Liver (tissue), 9 donors: Measurements from ENCODE around the gene RIMKLA. TPM values are rescaled to one million over a fixed set of nuclear protein-coding genes. Genes with fewer than 3 reads are reported as not detected.

Experiments used
- DNase-seq: peaks from one replicate; pipeline ENCODE4 v3.0.0-alpha.2; 2017; ENCODE audit warnings: low spot score
- H3K27ac ChIP-seq, 2 donors: one replicate each; pipeline ENCODE4 v1.7.0; 2013; ENCODE audit warnings: inconsistent platforms in 2 of 2, low read length in 2 of 2, control low read depth in 1 of 2, low read depth in 1 of 2, mild to moderate bottlenecking in 1 of 2
- H3K27me3 ChIP-seq, 4 donors: one replicate each; pipeline versions ENCODE4 v1.6.1 to v1.7.0; 2013; ENCODE audit warnings: low read length in 3 of 4, inconsistent platforms in 1 of 4, mild to moderate bottlenecking in 1 of 4, moderate library complexity in 1 of 4; ENCODE audit not compliant: control insufficient read depth in 4 of 4, insufficient read depth in 4 of 4
- H3K36me3 ChIP-seq, 4 donors: one replicate each; pipeline versions ENCODE4 v1.6.1 to v1.7.0; 2013; ENCODE audit warnings: low read length in 3 of 4, mild to moderate bottlenecking in 3 of 4, low read depth in 1 of 4, moderate library complexity in 1 of 4; ENCODE audit not compliant: control insufficient read depth in 4 of 4, insufficient read depth in 3 of 4
- H3K4me1 ChIP-seq, 4 donors: one replicate each; pipeline versions ENCODE4 v1.6.1 to v1.7.0; 2013; ENCODE audit warnings: low read length in 3 of 4, mild to moderate bottlenecking in 3 of 4, moderate library complexity in 1 of 4; ENCODE audit not compliant: control insufficient read depth in 4 of 4, insufficient read depth in 4 of 4
- H3K4me3 ChIP-seq, 3 donors: one replicate each; pipeline versions ENCODE4 v1.6.1 to v1.7.0; 2013; ENCODE audit warnings: low read length in 3 of 3, control low read depth in 1 of 3, low read depth in 1 of 3, mild to moderate bottlenecking in 1 of 3
- H3K9ac ChIP-seq, 2 donors: one replicate each; pipeline ENCODE4 v1.7.0; 2013; ENCODE audit warnings: low read length in 2 of 2, mild to moderate bottlenecking in 2 of 2, moderate library complexity in 2 of 2, control low read depth in 1 of 2, low read depth in 1 of 2
- H3K9me3 ChIP-seq, 4 donors: one replicate each; pipeline versions ENCODE4 v1.6.1 to v1.7.0; 2013; ENCODE audit warnings: low read length in 3 of 4; ENCODE audit not compliant: control insufficient read depth in 4 of 4
- ATF3 ChIP-seq: IDR thresholded peaks from 2 replicates; pipeline ENCODE4 v1.6.1; 2016; ENCODE audit warnings: antibody characterized with exemption
- CTCF ChIP-seq: fragments of 150-350 bp; IDR thresholded peaks from 2 replicates; pipeline ENCODE4 v1.5.1; 2017; ENCODE audit warnings: improper control_type of control experiment, low read depth, low read length; ENCODE audit not compliant: missing input control
- EGR1 ChIP-seq, 2 donors: IDR thresholded peaks; 2 replicates each; pipeline ENCODE4 v1.6.1; 2016 to 2018; ENCODE audit warnings: antibody characterized with exemption in 2 of 2, low read depth in 2 of 2
- FOXA1 ChIP-seq: IDR thresholded peaks from 2 replicates; pipeline ENCODE4 v1.6.1; 2016; ENCODE audit warnings: antibody characterized with exemption
- FOXA2 ChIP-seq: IDR thresholded peaks from 2 replicates; pipeline ENCODE4 v1.6.1; 2016; ENCODE audit warnings: antibody characterized with exemption
- GABPA ChIP-seq, 2 donors: IDR thresholded peaks in 1 of 2; conservative IDR thresholded peaks in 1 of 2; 2 replicates each; pipeline ENCODE4 v1.6.1; 2016; ENCODE audit warnings: antibody characterized with exemption in 2 of 2, mild to moderate bottlenecking in 1 of 2, moderate library complexity in 1 of 2
- HNF4A ChIP-seq, 2 donors: conservative IDR thresholded peaks; 2 replicates each; pipeline ENCODE4 v1.6.1; 2016; ENCODE audit warnings: antibody characterized with exemption in 2 of 2, mild to moderate bottlenecking in 2 of 2
- HNF4G ChIP-seq: IDR thresholded peaks from 2 replicates; pipeline ENCODE4 v1.6.1; 2016; ENCODE audit warnings: antibody characterized with exemption
- JUND ChIP-seq, 2 donors: IDR thresholded peaks; 2 replicates each; pipeline ENCODE4 v1.6.1; 2016; ENCODE audit warnings: antibody characterized with exemption in 2 of 2
- MAX ChIP-seq: IDR thresholded peaks from 2 replicates; pipeline ENCODE4 v1.6.1; 2016; ENCODE audit warnings: antibody characterized with exemption
- NR2F2 ChIP-seq: IDR thresholded peaks from 2 replicates; pipeline ENCODE4 v1.6.1; 2016; ENCODE audit warnings: antibody characterized with exemption
- RAD21 ChIP-seq, 2 donors: IDR thresholded peaks; 2 replicates each; pipeline ENCODE4 v1.6.1; 2016; ENCODE audit warnings: antibody characterized with exemption in 2 of 2, mild to moderate bottlenecking in 2 of 2
- REST ChIP-seq: IDR thresholded peaks from 2 replicates; pipeline ENCODE4 v1.6.1; 2016; ENCODE audit warnings: antibody characterized with exemption, mild to moderate bottlenecking
- RXRA ChIP-seq, 2 donors: IDR thresholded peaks; 2 replicates each; pipeline ENCODE4 v1.6.1; 2017 to 2018; ENCODE audit warnings: antibody characterized with exemption in 2 of 2, mild to moderate bottlenecking in 1 of 2
- SP1 ChIP-seq: IDR thresholded peaks from 2 replicates; pipeline ENCODE4 v1.6.1; 2018; ENCODE audit warnings: antibody characterized with exemption, mild to moderate bottlenecking
- TAF1 ChIP-seq: conservative IDR thresholded peaks from 2 replicates; pipeline ENCODE4 v1.6.1; 2016; ENCODE audit warnings: antibody characterized with exemption, mild to moderate bottlenecking
- YY1 ChIP-seq: IDR thresholded peaks from 2 replicates; pipeline ENCODE4 v1.6.1; 2016; ENCODE audit warnings: antibody characterized with exemption, mild to moderate bottlenecking
- ZBTB33 ChIP-seq: IDR thresholded peaks from 2 replicates; pipeline ENCODE4 v1.6.1; 2016; ENCODE audit warnings: antibody characterized with exemption
- WGBS: extraction: QIAGEN DNeasy Blood & Tissue Kit; methylation state at CpG from one replicate; pipeline ENCODE4 v1.1.7; 2013; 5-methylcytosine and 5-hydroxymethylcytosine counted together
- polyA plus RNA-seq, 2 donors: library from polyadenylated mRNA; stranded (reverse) in 1 of 2; unstranded in 1 of 2; fragments of 200-250 nt in 1 of 2; fragments of >200 nt in 1 of 2; fragmentation: Nextera tagmentation in 1 of 2; extraction: Ambion mirVana in 1 of 2; gene quantifications; one replicate each; pipeline versions ENCODE4 v1.2.1 to v1.2.3, GENCODE V29; 2013 to 2015
- total RNA-seq, 2 donors: library from RNA; depleted of rRNA; stranded (reverse); fragments of >200 nt; gene quantifications; one replicate each; pipeline ENCODE4 v1.2.3, GENCODE V29; 2014
- donor health status: healthy.
- donor health status: healthy.
- donor health status: healthy.
- donor health status: healthy.
- donor health status: healthy.

RIMKLA gene
- total and polyA plus RNA-seq, 4 donors: 0.03 to 0.09 (median 0.08) TPM

GRCh38 chr1:42343049-42343448 lies 37.5 kb upstream of the RIMKLA start:
- TF ChIP-seq NR2F2: no peak
- no peaks in the 10 kb centered on the region for H3K9me3 ChIP-seq
- no peak overlapping the region for H3K27ac ChIP-seq
- no peaks in the 10 kb centered on the region for H3K4me1 ChIP-seq
- H3K9ac ChIP-seq: no peak overlapping the region
- no peak overlapping the region for H3K4me3 ChIP-seq
- no peaks in the 10 kb centered on the region for H3K27me3 ChIP-seq
- no peak for DNase-seq
- 84% methylated on average over 5 of the region's 5 CpGs for WGBS
- no peaks in the 10 kb centered on the region for H3K36me3 ChIP-seq

- Histone ChIP-seq H3K9me3 (no peaks in the 10 kb centered on the region), H3K4me3 (no peak overlapping the region), H3K4me1 (no peaks in the 10 kb centered on the region), H3K9ac (no peak overlapping the region), H3K27ac (no peak overlapping the region), H3K36me3 (no peaks in the 10 kb centered on the region), H3K27me3 (no peaks in the 10 kb centered on the region)
- DNase-seq: no peak
- TF ChIP-seq NR2F2 (no peak), ZBTB33 (no peak), MAX (no peak), CTCF (no peak), JUND (IDR thresholded peaks at IDR 0.05) (no peak), SP1 (no peak), RXRA (IDR thresholded peaks at IDR 0.05) (no peak), YY1 (no peak), RAD21 (IDR thresholded peaks at IDR 0.05) (no peak), TAF1 (no peak), HNF4A (conservative IDR thresholded peaks at IDR 0.05) (no peak), FOXA1 (no peak), EGR1 (IDR thresholded peaks at IDR 0.05; ENCODE audit: low read depth in 2 of 2) (no peak), ATF3 (no peak), REST (no peak), HNF4G (no peak), GABPA (IDR thresholded peaks at IDR 0.05 in 1 of 2, conservative IDR thresholded peaks at IDR 0.05 in 1 of 2) (no peak), FOXA2 (no peak)
Observed at GRCh38 chr1:42348498-42348897, 32.1 kb upstream of the RIMKLA start.
